ENCODE results near the gene FHDC1.

The FHDC1 gene

DNA sequence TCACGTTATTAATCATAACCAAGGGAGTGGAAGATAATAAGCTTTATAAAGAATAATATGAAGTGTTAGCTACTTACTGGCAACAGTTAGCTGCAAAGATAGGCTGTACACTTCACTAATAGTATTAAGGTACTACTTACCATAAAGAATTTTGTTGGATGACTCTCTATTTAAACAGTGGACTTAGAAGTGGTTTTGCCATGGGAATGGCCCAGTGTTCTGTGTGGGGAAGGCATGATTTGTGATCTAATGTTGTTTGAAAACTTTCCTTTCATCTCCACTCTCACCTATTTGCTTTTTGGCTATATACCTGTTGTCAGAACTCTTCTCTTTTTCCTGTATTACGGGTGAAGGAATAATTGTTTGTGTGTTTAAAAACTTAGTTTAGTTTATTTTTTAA, 23.0 kb downstream of the FHDC1 start:
- peaks cover 2% of the 10 kb centered on the region; the same call in 1 of the 2 replicates for H3K4me1 ChIP-seq (ENCODE audit: control insufficient read depth, insufficient read depth, low read length)
- H3K9me3 ChIP-seq (ENCODE audit: control insufficient read depth, insufficient read depth, low read length): no peaks in the 10 kb centered on the region
- H3K27ac ChIP-seq (ENCODE audit: low read depth, low read length): no peak overlapping the region
- H3K9ac ChIP-seq (ENCODE audit: low read depth, low read length): no peak overlapping the region
- no peaks in the 10 kb centered on the region for H3K27me3 ChIP-seq (ENCODE audit: control insufficient read depth, insufficient read depth, low read length)
- H3K36me3 ChIP-seq (ENCODE audit: control insufficient read depth, insufficient read depth, low read length): peaks cover 77% of the 10 kb centered on the region
- no peak overlapping the region for H3K4me3 ChIP-seq (ENCODE audit: low read depth, low read length)

GRCh38 chr4:152960082-152960481, 24.0 kb downstream of the FHDC1 start:
- no peak overlapping the region for H3K27ac ChIP-seq (ENCODE audit: low read depth, low read length)
- no peaks in the 10 kb centered on the region for H3K9me3 ChIP-seq (ENCODE audit: control insufficient read depth, insufficient read depth, low read length)
- no peak overlapping the region for H3K9ac ChIP-seq (ENCODE audit: low read depth, low read length)
- H3K36me3 ChIP-seq (ENCODE audit: control insufficient read depth, insufficient read depth, low read length): peaks cover 77% of the 10 kb centered on the region
- H3K27me3 ChIP-seq (ENCODE audit: control insufficient read depth, insufficient read depth, low read length): no peaks in the 10 kb centered on the region
- no peak overlapping the region for H3K4me3 ChIP-seq (ENCODE audit: low read depth, low read length)
- H3K4me1 ChIP-seq (ENCODE audit: control insufficient read depth, insufficient read depth, low read length): peaks cover 9% of the 10 kb centered on the region; the same call in 1 of the 2 replicates

DNA sequence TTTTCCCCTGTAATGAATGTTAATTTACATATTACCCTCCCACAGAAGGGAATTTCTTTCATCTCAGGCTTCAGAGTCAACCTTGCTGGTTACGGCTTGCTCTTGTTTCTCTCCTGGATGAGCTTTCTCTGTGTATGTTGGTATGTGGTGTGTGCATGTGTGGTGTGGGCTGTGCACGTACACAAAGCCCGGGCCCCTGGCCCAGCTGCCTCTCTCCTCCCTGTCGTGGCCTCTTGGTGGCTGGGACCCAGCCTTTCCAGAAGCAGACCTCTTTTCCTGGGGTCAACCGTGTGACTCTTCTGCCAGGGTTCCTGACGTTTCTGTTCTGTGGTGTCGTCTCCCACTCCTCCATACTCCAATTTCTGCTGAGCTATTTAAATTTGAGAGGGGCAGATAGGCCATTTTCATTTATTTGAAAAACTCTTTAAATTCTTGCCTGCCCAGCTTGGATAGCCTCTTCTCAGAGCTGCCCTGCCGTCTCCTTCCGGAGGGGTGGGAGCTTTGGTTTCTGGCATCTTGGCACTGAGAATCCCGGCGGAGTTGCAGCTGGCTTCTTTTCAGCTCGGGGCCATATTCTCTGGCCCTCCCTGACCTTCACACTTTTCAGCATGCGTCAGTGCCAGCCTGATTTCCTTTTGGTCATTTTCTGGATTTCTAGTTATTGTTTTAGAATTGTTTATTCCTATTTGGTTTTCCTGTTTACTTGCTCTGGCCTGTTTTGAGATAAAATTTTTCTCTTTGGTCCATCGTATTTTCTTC, 25.1 kb downstream of the FHDC1 start:
- H3K4me3 ChIP-seq (ENCODE audit: low read depth, low read length): no peak overlapping the region
- peaks cover 9% of the 10 kb centered on the region; the same call in 1 of the 2 replicates for H3K4me1 ChIP-seq (ENCODE audit: control insufficient read depth, insufficient read depth, low read length)
- no peaks in the 10 kb centered on the region for H3K9me3 ChIP-seq (ENCODE audit: control insufficient read depth, insufficient read depth, low read length)
- no peak overlapping the region for H3K27ac ChIP-seq (ENCODE audit: low read depth, low read length)
- H3K9ac ChIP-seq (ENCODE audit: low read depth, low read length): no peak overlapping the region
- H3K27me3 ChIP-seq (ENCODE audit: control insufficient read depth, insufficient read depth, low read length): no peaks in the 10 kb centered on the region
- H3K36me3 ChIP-seq (ENCODE audit: control insufficient read depth, insufficient read depth, low read length): peaks cover 86% of the 10 kb centered on the region

DNA sequence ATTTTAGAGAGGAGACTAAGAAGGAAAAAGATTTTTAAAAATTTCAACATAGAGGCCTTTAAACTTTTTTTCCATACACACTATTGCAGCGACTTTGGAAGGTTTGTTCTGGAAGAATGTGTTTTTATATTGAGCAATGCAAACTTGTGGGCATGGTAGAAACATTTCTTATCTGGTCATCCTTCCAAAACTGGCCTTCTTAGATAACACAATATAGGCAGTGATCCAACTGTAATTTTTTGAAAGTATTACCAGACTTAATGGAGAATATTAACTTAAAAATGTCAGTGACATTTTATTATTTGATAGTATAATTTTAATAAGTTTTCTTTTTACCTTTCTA, 25.6 kb downstream of the FHDC1 start:
- no peak overlapping the region for H3K9ac ChIP-seq (ENCODE audit: low read depth, low read length)
- H3K36me3 ChIP-seq (ENCODE audit: control insufficient read depth, insufficient read depth, low read length): peaks cover 90% of the 10 kb centered on the region
- no peaks in the 10 kb centered on the region for H3K9me3 ChIP-seq (ENCODE audit: control insufficient read depth, insufficient read depth, low read length)
- H3K4me3 ChIP-seq (ENCODE audit: low read depth, low read length): no peak overlapping the region
- H3K27ac ChIP-seq (ENCODE audit: low read depth, low read length): no peak overlapping the region
- no peaks in the 10 kb centered on the region for H3K27me3 ChIP-seq (ENCODE audit: control insufficient read depth, insufficient read depth, low read length)
- H3K4me1 ChIP-seq (ENCODE audit: control insufficient read depth, insufficient read depth, low read length): peaks cover 9% of the 10 kb centered on the region; the same call in 1 of the 2 replicates

DNA sequence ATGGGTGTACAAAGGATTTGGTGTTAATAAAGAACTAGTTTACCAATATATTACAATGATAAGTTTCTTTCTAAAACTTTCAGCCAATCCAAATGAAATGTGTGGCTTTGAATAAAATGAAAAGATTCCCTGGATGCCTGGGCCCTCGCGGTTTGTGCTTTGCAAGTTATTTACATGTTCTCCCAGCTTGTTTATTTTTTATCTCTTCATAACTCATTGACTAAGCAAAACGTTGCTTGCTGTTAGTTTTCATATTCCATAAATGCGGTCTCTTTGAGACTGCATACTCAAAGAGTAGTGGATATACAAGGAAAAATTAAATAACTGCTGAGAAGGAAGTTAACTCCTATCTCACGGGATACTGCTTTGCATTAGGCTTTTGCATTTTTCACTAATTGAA, 26.0 kb downstream of the FHDC1 start:
- H3K36me3 ChIP-seq (ENCODE audit: control insufficient read depth, insufficient read depth, low read length): peaks cover 87% of the 10 kb centered on the region
- H3K27me3 ChIP-seq (ENCODE audit: control insufficient read depth, insufficient read depth, low read length): no peaks in the 10 kb centered on the region
- H3K4me3 ChIP-seq (ENCODE audit: low read depth, low read length): no peak overlapping the region
- no peak overlapping the region for H3K9ac ChIP-seq (ENCODE audit: low read depth, low read length)
- no peak overlapping the region for H3K27ac ChIP-seq (ENCODE audit: low read depth, low read length)
- peaks cover 9% of the 10 kb centered on the region; the same call in 1 of the 2 replicates for H3K4me1 ChIP-seq (ENCODE audit: control insufficient read depth, insufficient read depth, low read length)
- no peaks in the 10 kb centered on the region for H3K9me3 ChIP-seq (ENCODE audit: control insufficient read depth, insufficient read depth, low read length)

GRCh38 chr4:152964335-152964734, 28.2 kb downstream of the FHDC1 start:
- Histone ChIP-seq H3K27me3 (ENCODE audit: control insufficient read depth, insufficient read depth, low read length) (no peaks in the 10 kb centered on the region), H3K4me1 (ENCODE audit: control insufficient read depth, insufficient read depth, low read length) (peaks cover 9% of the 10 kb centered on the region; the same call in 1 of the 2 replicates), H3K4me3 (ENCODE audit: low read depth, low read length) (no peak overlapping the region), H3K27ac (ENCODE audit: low read depth, low read length) (no peak overlapping the region), H3K9ac (ENCODE audit: low read depth, low read length) (no peak overlapping the region), H3K36me3 (ENCODE audit: control insufficient read depth, insufficient read depth, low read length) (peaks cover 91% of the 10 kb centered on the region), H3K9me3 (ENCODE audit: control insufficient read depth, insufficient read depth, low read length) (no peaks in the 10 kb centered on the region)

DNA sequence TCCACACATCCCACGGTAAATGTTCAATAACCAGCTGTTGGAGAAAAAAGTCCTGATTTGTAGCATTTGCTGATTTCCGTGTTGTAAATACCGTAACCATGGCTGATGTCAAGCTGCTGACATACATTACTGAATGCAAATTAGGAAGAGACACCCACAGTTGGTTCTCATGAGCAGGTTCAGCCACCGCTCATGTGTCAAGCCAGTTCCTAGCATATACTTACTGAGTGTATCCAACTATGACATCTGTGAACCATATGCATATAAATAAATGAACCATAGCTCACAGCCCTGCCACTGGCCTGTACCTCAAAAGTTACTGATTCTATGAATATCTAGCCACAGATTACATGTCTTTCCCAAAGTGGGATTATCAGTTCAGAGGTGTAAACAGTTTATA, 29.5 kb downstream of the FHDC1 start:
- Histone ChIP-seq H3K9ac (ENCODE audit: low read depth, low read length) (no peak overlapping the region), H3K36me3 (ENCODE audit: control insufficient read depth, insufficient read depth, low read length) (peaks cover 96% of the 10 kb centered on the region), H3K9me3 (ENCODE audit: control insufficient read depth, insufficient read depth, low read length) (no peaks in the 10 kb centered on the region), H3K27ac (ENCODE audit: low read depth, low read length) (no peak overlapping the region), H3K27me3 (ENCODE audit: control insufficient read depth, insufficient read depth, low read length) (no peaks in the 10 kb centered on the region), H3K4me1 (ENCODE audit: control insufficient read depth, insufficient read depth, low read length) (peaks cover 9% of the 10 kb centered on the region; the same call in 1 of the 2 replicates), H3K4me3 (ENCODE audit: low read depth, low read length) (no peak overlapping the region)

GRCh38 chr4:152967907-152968306, 31.8 kb downstream of the FHDC1 start:
- Histone ChIP-seq H3K4me1 (ENCODE audit: control insufficient read depth, insufficient read depth, low read length) (peaks cover 9% of the 10 kb centered on the region; the same call in 1 of the 2 replicates), H3K36me3 (ENCODE audit: control insufficient read depth, insufficient read depth, low read length) (peaks cover 95% of the 10 kb centered on the region), H3K27me3 (ENCODE audit: control insufficient read depth, insufficient read depth, low read length) (no peaks in the 10 kb centered on the region), H3K4me3 (ENCODE audit: low read depth, low read length) (no peak overlapping the region), H3K27ac (ENCODE audit: low read depth, low read length) (no peak overlapping the region), H3K9ac (ENCODE audit: low read depth, low read length) (no peak overlapping the region), H3K9me3 (ENCODE audit: control insufficient read depth, insufficient read depth, low read length) (no peaks in the 10 kb centered on the region)

- peaks cover 93% of the 10 kb centered on the region for H3K36me3 ChIP-seq (ENCODE audit: control insufficient read depth, insufficient read depth, low read length)
- no peak overlapping the region for H3K4me3 ChIP-seq (ENCODE audit: low read depth, low read length)
- H3K27me3 ChIP-seq (ENCODE audit: control insufficient read depth, insufficient read depth, low read length): no peaks in the 10 kb centered on the region
- H3K27ac ChIP-seq (ENCODE audit: low read depth, low read length): no peak overlapping the region
- H3K9me3 ChIP-seq (ENCODE audit: control insufficient read depth, insufficient read depth, low read length): no peaks in the 10 kb centered on the region
- peaks cover 9% of the 10 kb centered on the region; the same call in 1 of the 2 replicates for H3K4me1 ChIP-seq (ENCODE audit: control insufficient read depth, insufficient read depth, low read length)
- H3K9ac ChIP-seq (ENCODE audit: low read depth, low read length): no peak overlapping the region
These were observed 32.8 kb downstream of the FHDC1 start for GRCh38 chr4:152968806-152969394.

DNA sequence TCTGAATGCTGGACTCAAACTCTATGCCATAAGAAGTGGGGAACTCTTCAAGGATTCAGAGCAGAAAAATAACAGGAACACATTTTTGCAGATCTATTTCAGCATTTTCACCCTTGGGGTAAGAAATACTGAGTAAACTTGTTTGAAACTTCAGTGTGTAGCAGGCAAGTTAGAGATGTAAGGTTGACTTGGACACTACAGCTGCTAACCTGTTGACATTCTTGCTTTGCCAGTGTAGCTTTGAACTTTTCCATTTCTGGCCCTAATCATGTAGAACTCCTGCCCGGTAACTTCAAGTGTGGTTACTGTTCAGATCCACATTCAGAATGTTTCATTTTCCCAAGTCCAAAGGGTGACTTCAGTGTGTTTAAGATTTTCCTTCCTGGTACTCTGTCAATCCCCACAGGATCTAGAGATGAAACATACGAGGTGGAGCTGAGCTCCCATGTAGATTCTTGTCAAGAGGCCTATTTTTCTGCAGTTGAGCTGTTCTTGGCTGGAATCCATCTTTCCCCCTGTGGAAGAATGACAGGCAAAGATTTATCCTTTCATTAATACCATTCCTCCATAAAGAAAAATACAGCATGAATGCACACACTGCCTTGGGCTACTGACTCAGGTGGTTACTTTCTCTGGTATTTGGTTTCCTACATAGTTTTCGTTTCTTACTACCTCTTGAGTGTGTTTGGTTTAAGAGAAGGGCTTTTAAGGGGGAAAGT, 34.1 kb downstream of the FHDC1 start:
- no peaks in the 10 kb centered on the region for H3K4me1 ChIP-seq (ENCODE audit: control insufficient read depth, insufficient read depth, low read length)
- no peak overlapping the region for H3K9ac ChIP-seq (ENCODE audit: low read depth, low read length)
- no peak overlapping the region for H3K4me3 ChIP-seq (ENCODE audit: low read depth, low read length)
- no peaks in the 10 kb centered on the region for H3K27me3 ChIP-seq (ENCODE audit: control insufficient read depth, insufficient read depth, low read length)
- H3K9me3 ChIP-seq (ENCODE audit: control insufficient read depth, insufficient read depth, low read length): no peaks in the 10 kb centered on the region
- H3K27ac ChIP-seq (ENCODE audit: low read depth, low read length): no peak overlapping the region
- H3K36me3 ChIP-seq (ENCODE audit: control insufficient read depth, insufficient read depth, low read length): peaks cover 89% of the 10 kb centered on the region

DNA sequence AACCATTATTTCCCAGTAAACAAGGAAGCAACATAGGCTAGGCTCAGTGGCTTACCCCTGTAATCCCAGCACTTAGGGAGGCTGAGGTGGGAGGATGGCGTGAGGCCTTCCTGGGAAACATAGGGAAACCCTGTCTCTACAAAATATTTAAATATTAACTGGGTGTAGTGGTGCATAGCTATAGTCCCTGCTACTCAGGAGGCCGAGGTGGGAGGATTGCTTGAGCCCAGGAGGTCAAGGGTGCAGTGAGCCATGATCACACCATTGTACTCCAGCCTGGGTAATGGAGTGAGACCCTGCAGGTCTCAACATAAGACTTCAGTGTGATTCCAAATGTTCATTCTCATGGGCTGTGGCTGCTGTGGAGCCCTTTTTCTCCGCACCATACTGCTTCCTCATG, 34.9 kb downstream of the FHDC1 start:
- peaks cover 81% of the 10 kb centered on the region for H3K36me3 ChIP-seq (ENCODE audit: control insufficient read depth, insufficient read depth, low read length)
- no peaks in the 10 kb centered on the region for H3K27me3 ChIP-seq (ENCODE audit: control insufficient read depth, insufficient read depth, low read length)
- H3K4me3 ChIP-seq (ENCODE audit: low read depth, low read length): no peak overlapping the region
- H3K9ac ChIP-seq (ENCODE audit: low read depth, low read length): no peak overlapping the region
- no peaks in the 10 kb centered on the region for H3K9me3 ChIP-seq (ENCODE audit: control insufficient read depth, insufficient read depth, low read length)
- H3K4me1 ChIP-seq (ENCODE audit: control insufficient read depth, insufficient read depth, low read length): no peaks in the 10 kb centered on the region
- no peak overlapping the region for H3K27ac ChIP-seq (ENCODE audit: low read depth, low read length)
